Uterus (tissue), 4 donors: ENCODE results near the gene ACAP2. TPM values are rescaled to one million over a fixed set of nuclear protein-coding genes. Genes with fewer than 3 reads are reported as not detected.

Experiments used
- DNase-seq, 2 donors: peaks; one replicate each; pipeline ENCODE4 v3.0.0-alpha.2; 2019 to 2020
- H3K27ac ChIP-seq, 2 donors: fragments of 200-600 bp; sonication (generic); 1 replicate in 1 of 2; 2 replicates in 1 of 2; pipeline ENCODE4 v1.5.1; 2016 to 2018
- H3K27me3 ChIP-seq, 2 donors: fragments of 200-600 bp; sonication (generic); one replicate each; pipeline ENCODE4 v1.5.1; 2018 to 2019; ENCODE audit warnings: control low read depth in 1 of 2
- H3K36me3 ChIP-seq, 2 donors: fragments of 200-600 bp; sonication (generic); one replicate each; pipeline ENCODE4 v1.5.1; 2019; ENCODE audit warnings: control low read depth in 1 of 2
- H3K4me1 ChIP-seq, 2 donors: fragments of 200-600 bp; sonication (generic); one replicate each; pipeline ENCODE4 v1.5.1; 2018 to 2019; ENCODE audit warnings: control low read depth in 1 of 2
- H3K4me3 ChIP-seq, 2 donors: fragments of 200-600 bp; sonication (generic); 1 replicate in 1 of 2; 2 replicates in 1 of 2; pipeline ENCODE4 v1.5.1; 2018 to 2019; ENCODE audit warnings: mild to moderate bottlenecking in 1 of 2
- H3K9me3 ChIP-seq, 2 donors: fragments of 200-600 bp; sonication (generic); one replicate each; pipeline ENCODE4 v1.5.1; 2019; ENCODE audit warnings: control low read depth in 1 of 2
- CTCF ChIP-seq, 4 experiments: fragments of 200-600 bp in 2 of 4; fragments of 450-650 bp in 2 of 4; sonication (generic) in 2 of 4; IDR thresholded peaks; one replicate each; pipeline ENCODE4 v1.5.1; 2016 to 2019; ENCODE audit warnings: antibody characterized with exemption in 4 of 4, mild to moderate bottlenecking in 2 of 4, moderate library complexity in 1 of 4
- POLR2A ChIP-seq, 2 donors: fragments of 450-650 bp; IDR thresholded peaks; one replicate each; pipeline ENCODE4 v1.6.1; 2016; ENCODE audit warnings: antibody characterized with exemption in 2 of 2, mild to moderate bottlenecking in 1 of 2, moderate library complexity in 1 of 2
- intact Hi-C: fragments of 100-400 bp; cut with DNase I; formaldehyde crosslinking; loops from one replicate; pipeline ENCODE4 v1.15.1; 2023; ENCODE audit warnings: low total_unique reads
- total RNA-seq, 4 donors: library from RNA; depleted of rRNA in 3 of 4; stranded (reverse); fragments of >200 nt in 3 of 4; gene quantifications; one replicate each; pipeline versions ENCODE4 v1.1.0 to v1.2.4, GENCODE V29; 2014 to 2023
- donor health status: DM: yes; HTN: yes; CAD: no.

Gene ACAP2
- total RNA-seq, 4 donors from 2014 or later: 40.3 to 140 (median 68.6) TPM

DNA sequence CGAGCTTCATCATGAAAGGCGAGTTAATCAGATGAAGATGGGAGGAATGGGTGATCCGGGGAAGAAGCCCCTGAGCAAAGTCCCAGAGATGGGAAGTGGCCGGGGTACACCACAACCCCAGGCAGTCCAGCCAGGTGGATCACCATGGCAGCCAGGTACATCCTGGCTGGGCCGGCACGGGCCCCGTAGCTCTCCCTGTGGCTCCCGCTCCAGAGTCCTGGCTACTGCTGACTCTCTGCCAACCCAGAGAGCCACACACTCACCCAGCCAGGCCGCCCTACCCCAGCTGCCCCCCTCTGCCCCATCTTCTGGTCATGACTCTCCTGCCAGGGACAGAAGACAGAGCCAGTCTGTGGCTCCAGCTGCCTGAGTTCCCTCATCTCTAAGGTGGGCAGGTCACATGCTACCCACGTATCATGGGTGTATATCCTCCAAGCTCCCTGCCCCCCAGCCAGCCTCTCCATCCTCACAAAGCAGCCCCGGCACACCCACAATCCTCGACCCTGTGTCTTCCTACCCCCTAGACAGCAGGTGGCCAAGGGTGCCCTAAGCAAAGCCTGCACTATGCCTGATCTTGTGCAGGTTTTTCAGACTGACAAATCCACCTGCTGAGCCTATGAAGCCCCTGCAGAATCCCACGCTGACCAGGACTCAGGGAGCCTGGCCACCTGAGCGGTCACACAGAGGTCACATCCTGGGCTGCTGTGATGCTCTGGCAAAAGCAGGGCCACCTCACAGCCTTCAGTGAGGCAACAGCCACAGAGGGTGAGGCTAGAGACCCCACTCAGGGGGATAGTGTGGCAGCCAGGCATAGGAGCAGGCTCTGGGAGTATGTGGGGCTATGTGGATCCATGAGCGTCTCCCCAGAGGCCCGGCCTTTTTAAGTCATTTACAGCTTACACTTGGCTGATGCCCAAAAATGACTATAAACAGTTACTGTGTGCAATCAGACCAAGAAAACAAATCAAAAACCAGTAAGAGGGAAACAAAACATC lies 185.1 kb downstream of the ACAP2 start:
- no peak overlapping the region for H3K4me3 ChIP-seq
- no peaks in the 10 kb centered on the region for H3K9me3 ChIP-seq
- H3K36me3 ChIP-seq: no peaks in the 10 kb centered on the region
- TF ChIP-seq POLR2A (IDR thresholded peaks at IDR 0.05) (no peak), CTCF (IDR thresholded peaks at IDR 0.05) (no peak)
- H3K27me3 ChIP-seq: no peaks in the 10 kb centered on the region
- no peak for DNase-seq
- peak overlapping the region; percentile 87 to 98 for H3K27ac ChIP-seq
- H3K4me1 ChIP-seq: peaks cover 7 to 22% of the 10 kb centered on the region in 2 donors
- intact Hi-C loops: no loop called here

DNA sequence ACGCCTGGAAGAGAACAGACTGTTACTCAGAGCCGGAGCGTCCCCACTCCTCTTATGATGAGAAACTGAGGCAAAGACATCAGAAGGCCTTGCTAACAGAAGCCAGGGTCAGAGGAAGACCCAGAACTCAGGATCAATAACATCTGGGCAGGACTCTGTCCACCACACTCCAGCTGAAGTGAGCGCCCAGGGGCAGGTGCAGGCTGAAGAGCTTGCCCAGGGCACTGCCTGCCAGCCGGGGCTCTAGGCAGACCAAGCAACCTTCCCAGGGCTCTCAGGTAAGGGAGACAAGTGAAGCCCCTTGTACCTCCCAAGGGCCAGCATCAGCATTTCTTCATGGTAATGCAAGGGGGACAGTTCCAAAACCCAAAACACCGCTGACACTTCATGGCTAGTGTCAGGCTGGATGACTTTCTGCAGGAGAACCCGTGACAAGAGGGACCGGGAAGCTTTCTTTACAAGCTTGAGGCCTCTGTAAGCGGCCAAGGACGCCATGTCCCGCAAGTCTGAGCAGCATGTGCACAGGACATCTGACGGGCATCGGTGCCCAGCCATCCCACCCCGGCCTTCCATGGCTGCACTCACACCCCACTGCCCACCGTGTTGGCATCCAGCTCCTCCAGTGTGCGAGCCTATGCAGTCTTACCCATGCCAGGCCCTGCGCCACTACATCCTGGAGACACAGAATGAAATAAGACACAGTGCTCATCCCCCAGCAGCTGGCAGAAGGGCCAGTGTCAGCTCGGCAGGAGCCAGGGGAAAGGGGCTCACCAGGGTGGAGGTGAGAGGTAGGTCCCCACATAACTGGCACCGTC lies 186.0 kb downstream of the ACAP2 start:
- intact Hi-C loops: no loop called here
- H3K36me3 ChIP-seq: no peaks in the 10 kb centered on the region
- H3K4me3 ChIP-seq: no peak overlapping the region
- no peaks in the 10 kb centered on the region for H3K27me3 ChIP-seq
- no peaks in the 10 kb centered on the region for H3K9me3 ChIP-seq
- DNase-seq: no peak
- peaks cover 7 to 22% of the 10 kb centered on the region in 2 donors for H3K4me1 ChIP-seq
- no peak for TF ChIP-seq CTCF (IDR thresholded peaks at IDR 0.05)
- TF ChIP-seq POLR2A (IDR thresholded peaks at IDR 0.05): no peak
- peak overlapping the region in 1 of 2 donors; percentile 98 for H3K27ac ChIP-seq

DNA sequence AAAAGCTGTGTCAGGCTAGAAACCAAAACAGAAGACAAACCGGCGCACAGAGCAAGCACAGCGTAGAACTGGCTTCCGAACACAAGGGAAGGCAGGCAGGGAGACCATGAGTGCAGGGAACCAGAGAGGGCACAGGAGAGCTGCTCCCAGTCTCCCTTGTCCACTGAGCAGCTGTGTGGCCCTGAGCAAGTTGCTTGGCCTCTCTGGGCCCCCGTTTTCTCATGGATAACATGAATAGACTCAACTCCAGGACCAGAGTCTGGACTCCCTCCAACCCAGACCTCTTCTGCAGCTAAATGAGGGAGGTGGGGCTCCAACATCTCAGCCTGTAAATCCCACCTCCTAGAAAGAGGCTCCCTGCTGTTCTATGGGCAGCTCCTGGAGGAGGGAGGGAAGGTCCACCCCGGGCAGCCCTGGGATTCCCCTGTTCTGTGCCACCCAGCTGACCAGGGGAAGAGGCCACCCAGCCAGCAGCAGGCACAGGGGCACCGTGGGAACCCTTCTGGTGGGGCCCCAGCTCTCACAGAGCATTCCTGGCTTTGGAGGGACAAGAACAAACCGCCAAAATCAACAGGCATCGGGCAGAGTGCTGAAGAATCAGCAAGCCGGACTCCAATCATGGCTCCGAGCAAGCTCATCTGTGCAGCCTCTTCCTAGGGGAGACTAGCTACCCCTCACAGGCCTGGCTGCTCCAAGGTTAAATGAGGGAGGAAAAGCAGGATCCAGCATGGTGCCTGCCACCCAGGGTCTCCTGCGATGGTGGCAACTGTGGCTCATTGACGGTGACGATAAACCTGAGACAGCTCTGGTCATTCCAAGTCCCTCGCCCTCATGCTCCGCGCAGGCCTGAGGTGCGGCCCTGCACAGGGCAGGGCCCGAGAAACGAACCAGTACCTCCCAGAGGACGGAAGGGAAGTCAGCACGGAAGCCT lies 187.0 kb downstream of the ACAP2 start:
- H3K4me3 ChIP-seq: no peak overlapping the region
- DNase-seq: no peak
- no peaks in the 10 kb centered on the region for H3K36me3 ChIP-seq
- no peak overlapping the region for H3K27ac ChIP-seq
- H3K27me3 ChIP-seq: no peaks in the 10 kb centered on the region
- TF ChIP-seq CTCF (IDR thresholded peaks at IDR 0.05): no peak
- TF ChIP-seq POLR2A (IDR thresholded peaks at IDR 0.05): no peak
- intact Hi-C loops: no loop called here
- peaks cover 7 to 19% of the 10 kb centered on the region in 2 donors for H3K4me1 ChIP-seq
- H3K9me3 ChIP-seq: no peaks in the 10 kb centered on the region

DNA sequence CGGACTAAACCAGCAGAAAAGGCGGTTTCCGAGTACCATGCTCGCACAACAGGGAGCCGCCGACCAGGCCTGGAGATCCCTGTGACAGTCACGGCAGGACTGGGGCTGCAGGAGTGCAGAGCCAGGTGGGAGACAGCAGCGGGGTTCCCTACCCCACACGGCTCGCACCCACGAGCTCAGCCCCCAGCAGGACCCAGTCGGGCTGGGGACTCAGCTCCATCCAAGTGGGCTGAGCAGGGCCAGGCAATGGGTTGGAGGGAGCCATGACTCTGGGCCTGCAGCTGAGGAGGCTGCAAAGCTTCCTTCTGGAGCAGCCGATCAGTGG lies 187.7 kb downstream of the ACAP2 start:
- Histone ChIP-seq H3K36me3 (no peaks in the 10 kb centered on the region), H3K27me3 (no peaks in the 10 kb centered on the region), H3K4me1 (peaks cover 7 to 13% of the 10 kb centered on the region in 2 donors), H3K27ac (no peak overlapping the region), H3K9me3 (no peaks in the 10 kb centered on the region), H3K4me3 (no peak overlapping the region)
- no peak for DNase-seq
- TF ChIP-seq CTCF (IDR thresholded peaks at IDR 0.05) (no peak), POLR2A (IDR thresholded peaks at IDR 0.05) (no peak)
- intact Hi-C loops: no loop called here
